ENCODE data around the gene MYCBP2.

Gene MYCBP2

DNA sequence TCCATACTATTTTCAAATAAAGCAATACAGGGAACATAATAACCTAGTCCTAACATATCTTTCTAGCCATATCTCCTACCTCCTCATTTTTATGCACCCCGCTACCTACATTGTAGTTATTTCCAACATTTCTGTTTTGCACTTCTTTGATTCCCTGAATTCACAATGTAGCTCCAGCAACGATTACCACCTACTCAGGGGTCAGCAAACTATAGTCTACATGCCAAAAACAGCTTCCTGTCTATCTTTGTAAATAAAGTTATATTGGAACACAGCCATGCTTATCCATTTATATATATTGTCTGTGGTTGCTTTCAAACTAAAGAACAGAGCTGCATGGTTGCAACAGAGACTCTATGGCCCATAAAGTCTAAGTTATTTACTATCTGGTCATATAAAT lies 16.7 kb downstream of the MYCBP2 start:
- TF ChIP-seq, protein P1, sequence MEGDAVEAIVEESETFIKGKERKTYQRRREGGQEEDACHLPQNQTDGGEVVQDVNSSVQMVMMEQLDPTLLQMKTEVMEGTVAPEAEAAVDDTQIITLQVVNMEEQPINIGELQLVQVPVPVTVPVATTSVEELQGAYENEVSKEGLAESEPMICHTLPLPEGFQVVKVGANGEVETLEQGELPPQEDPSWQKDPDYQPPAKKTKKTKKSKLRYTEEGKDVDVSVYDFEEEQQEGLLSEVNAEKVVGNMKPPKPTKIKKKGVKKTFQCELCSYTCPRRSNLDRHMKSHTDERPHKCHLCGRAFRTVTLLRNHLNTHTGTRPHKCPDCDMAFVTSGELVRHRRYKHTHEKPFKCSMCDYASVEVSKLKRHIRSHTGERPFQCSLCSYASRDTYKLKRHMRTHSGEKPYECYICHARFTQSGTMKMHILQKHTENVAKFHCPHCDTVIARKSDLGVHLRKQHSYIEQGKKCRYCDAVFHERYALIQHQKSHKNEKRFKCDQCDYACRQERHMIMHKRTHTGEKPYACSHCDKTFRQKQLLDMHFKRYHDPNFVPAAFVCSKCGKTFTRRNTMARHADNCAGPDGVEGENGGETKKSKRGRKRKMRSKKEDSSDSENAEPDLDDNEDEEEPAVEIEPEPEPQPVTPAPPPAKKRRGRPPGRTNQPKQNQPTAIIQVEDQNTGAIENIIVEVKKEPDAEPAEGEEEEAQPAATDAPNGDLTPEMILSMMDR (conservative IDR thresholded peaks at IDR 0.05; ENCODE audit: low read depth, low read length), result no peak
- H2AFZ ChIP-seq (ENCODE audit: low read depth), result no peak overlapping the region
- H3K9ac ChIP-seq, result no peak overlapping the region
- peaks cover 25% of the 10 kb centered on the region for H3K4me1 ChIP-seq (ENCODE audit: low read depth, poor library complexity, severe bottlenecking)
- H3K27me3 ChIP-seq (ENCODE audit: insufficient read depth, low read depth), result no peaks in the 10 kb centered on the region
- H3K36me3 ChIP-seq (ENCODE audit: insufficient read depth), result no peaks in the 10 kb centered on the region
- peaks cover 5% of the 10 kb centered on the region; the same call in 1 of the 2 replicates for H4K20me1 ChIP-seq (ENCODE audit: insufficient read depth)
- H3K79me2 ChIP-seq (ENCODE audit: insufficient read depth, low read depth), result peaks cover 81% of the 10 kb centered on the region
- H3K4me3 ChIP-seq (IDR thresholded peaks at IDR 0.05; ENCODE audit: insufficient read depth, low read depth, low read length), result no peak overlapping the region
- no peak overlapping the region for H3K27ac ChIP-seq
- H3K4me2 ChIP-seq, result no peak overlapping the region

DNA sequence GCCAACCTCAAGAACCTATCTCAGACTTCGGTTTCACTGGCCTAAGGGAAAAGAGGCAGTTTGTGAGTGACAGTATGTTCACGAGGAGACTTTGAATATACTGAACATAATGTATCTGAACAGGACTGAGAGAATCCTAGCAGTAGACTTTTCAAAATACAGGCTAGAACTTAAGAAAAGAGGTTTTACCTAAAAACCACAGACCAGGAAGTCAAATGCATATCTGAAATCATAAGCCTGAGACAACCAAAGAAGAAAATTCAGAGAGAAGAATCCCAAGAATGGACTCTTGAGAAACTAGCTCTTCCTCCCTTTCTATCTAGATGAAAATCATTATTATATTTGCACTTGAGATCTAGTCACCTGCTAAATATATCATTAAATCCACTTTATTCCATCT lies 17.6 kb downstream of the MYCBP2 start:
- Histone ChIP-seq H3K4me2 (no peak overlapping the region), H3K27ac (no peak overlapping the region), H3K27me3 (ENCODE audit: insufficient read depth, low read depth) (no peaks in the 10 kb centered on the region), H3K79me2 (ENCODE audit: insufficient read depth, low read depth) (peaks cover 79% of the 10 kb centered on the region), H3K9ac (no peak overlapping the region), H3K36me3 (ENCODE audit: insufficient read depth) (no peaks in the 10 kb centered on the region), H3K4me3 (IDR thresholded peaks at IDR 0.05; ENCODE audit: insufficient read depth, low read depth, low read length) (no peak overlapping the region), H2AFZ (ENCODE audit: low read depth) (no peak overlapping the region), H4K20me1 (ENCODE audit: insufficient read depth) (peaks cover 5% of the 10 kb centered on the region; the same call in 1 of the 2 replicates), H3K4me1 (ENCODE audit: low read depth, poor library complexity, severe bottlenecking) (peaks cover 29% of the 10 kb centered on the region)
- TF ChIP-seq, protein P1 (conservative IDR thresholded peaks at IDR 0.05; ENCODE audit: low read depth, low read length), result no peak

DNA sequence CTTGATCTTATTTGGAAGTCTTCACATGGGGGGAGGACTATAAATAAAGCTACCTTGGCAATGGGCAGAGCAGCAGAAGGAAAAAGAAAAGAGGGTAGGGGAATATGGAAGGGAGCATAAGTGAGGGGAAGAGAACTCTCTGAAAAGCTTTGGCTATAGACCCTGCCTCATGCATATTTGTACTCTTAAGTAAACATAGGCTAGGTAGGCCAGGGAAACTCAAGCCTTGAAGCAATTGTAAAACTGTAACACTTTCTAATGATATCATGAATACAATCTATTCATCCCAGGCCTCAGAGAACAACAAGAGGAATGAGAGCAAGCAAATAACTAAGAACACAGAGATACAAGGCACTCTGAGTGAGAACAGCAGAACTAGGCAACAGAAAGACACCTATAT lies 20.4 kb downstream of the MYCBP2 start:
- no peak overlapping the region for H3K4me2 ChIP-seq
- no peak overlapping the region for H2AFZ ChIP-seq (ENCODE audit: low read depth)
- H3K79me2 ChIP-seq (ENCODE audit: insufficient read depth, low read depth), result peaks cover 78% of the 10 kb centered on the region; the same call in 1 of the 2 replicates
- H3K27me3 ChIP-seq (ENCODE audit: insufficient read depth, low read depth), result no peaks in the 10 kb centered on the region
- H3K4me3 ChIP-seq (IDR thresholded peaks at IDR 0.05; ENCODE audit: insufficient read depth, low read depth, low read length), result no peak overlapping the region
- no peaks in the 10 kb centered on the region for H3K36me3 ChIP-seq (ENCODE audit: insufficient read depth)
- no peak overlapping the region for H3K27ac ChIP-seq
- peaks cover 38% of the 10 kb centered on the region for H3K4me1 ChIP-seq (ENCODE audit: low read depth, poor library complexity, severe bottlenecking)
- H3K9ac ChIP-seq, result no peak overlapping the region
- peaks cover 5% of the 10 kb centered on the region; the same call in 1 of the 2 replicates for H4K20me1 ChIP-seq (ENCODE audit: insufficient read depth)
- TF ChIP-seq, protein P1 (conservative IDR thresholded peaks at IDR 0.05; ENCODE audit: low read depth, low read length), result no peak

DNA sequence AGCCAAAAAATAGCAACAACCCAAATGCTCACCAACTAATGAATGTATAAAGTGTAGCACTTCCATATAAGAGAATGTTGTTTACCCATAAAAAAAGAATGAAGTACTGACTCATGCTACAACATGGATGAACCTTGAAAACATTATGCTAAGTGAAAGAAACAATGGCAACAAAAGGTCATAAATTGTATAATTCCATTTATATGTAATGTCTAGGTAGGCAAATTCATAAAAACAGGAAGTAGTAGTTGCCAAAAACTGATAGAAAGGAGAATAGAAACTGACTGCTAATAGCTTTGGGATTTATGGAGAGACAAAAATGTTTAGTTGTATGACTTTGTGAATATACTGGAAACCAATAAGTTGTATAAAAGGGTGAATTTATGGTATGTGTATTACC lies 21.6 kb downstream of the MYCBP2 start:
- Histone ChIP-seq H3K4me1 (ENCODE audit: low read depth, poor library complexity, severe bottlenecking) (peaks cover 38% of the 10 kb centered on the region), H2AFZ (ENCODE audit: low read depth) (no peak overlapping the region), H3K27me3 (ENCODE audit: insufficient read depth, low read depth) (no peaks in the 10 kb centered on the region), H4K20me1 (ENCODE audit: insufficient read depth) (peaks cover 5% of the 10 kb centered on the region; the same call in 1 of the 2 replicates), H3K36me3 (ENCODE audit: insufficient read depth) (no peaks in the 10 kb centered on the region), H3K27ac (no peak overlapping the region), H3K4me3 (IDR thresholded peaks at IDR 0.05; ENCODE audit: insufficient read depth, low read depth, low read length) (no peak overlapping the region), H3K4me2 (no peak overlapping the region), H3K79me2 (ENCODE audit: insufficient read depth, low read depth) (peaks cover 78% of the 10 kb centered on the region), H3K9ac (no peak overlapping the region)
- TF ChIP-seq, protein P1 (conservative IDR thresholded peaks at IDR 0.05; ENCODE audit: low read depth, low read length), result no peak

Measured in KMS-11 (cell line).